A673 (cell line): ENCODE measurements around the gene ARSB. TPM values are rescaled to one million over a fixed set of nuclear protein-coding genes. Genes with fewer than 3 reads are reported as not detected.

Experiments used
- BruUV-seq: library from RNA; stranded (reverse); fragments of 400-500 nt; replicated peaks from 2 replicates; lab custom pipeline; 2021; lab: Mats Ljungman, UMichigan
- CTCF ChIA-PET: fragments of 300-600 bp; sonication (Branson Sonifier 250); formaldehyde crosslinking; loops from one replicate; lab custom pipeline; 2022; ENCODE audit warnings: antibody characterized with exemption; lab: Charles Lee
- POLR2A ChIA-PET: fragments of 300-600 bp; sonication (Branson Sonifier 250); formaldehyde crosslinking; loops from one replicate; lab custom pipeline; 2022; ENCODE audit warnings: antibody characterized with exemption; ENCODE audit not compliant: low non-redundant PET; lab: Charles Lee
- DNase-seq: peaks from one replicate; pipeline ENCODE4 v3.0.0-alpha.2; 2015; ENCODE audit warnings: low spot score
- H3K27ac ChIP-seq: fragments of 200-600 bp; sonication (generic); 2 replicates; pipeline ENCODE4 v1.5.1; 2016; ENCODE audit warnings: mixed run types, low read depth, mild to moderate bottlenecking, mixed read lengths, antibody characterized with exemption, low read length; ENCODE audit not compliant: poor library complexity, severe bottlenecking
- H3K27me3 ChIP-seq: fragments of 200-600 bp; sonication (generic); replicated peaks from 2 replicates; pipeline ENCODE4 v1.6.1; 2017; ENCODE audit warnings: mixed run types, low read depth, mild to moderate bottlenecking, mixed read lengths, antibody characterized with exemption, low read length; ENCODE audit not compliant: insufficient read depth, poor library complexity
- H3K36me3 ChIP-seq: fragments of 200-600 bp; sonication (generic); 2 replicates; pipeline ENCODE4 v1.6.1; 2016; ENCODE audit warnings: mixed run types, mild to moderate bottlenecking, mixed read lengths, antibody characterized with exemption, low read length; ENCODE audit not compliant: insufficient read depth, poor library complexity, severe bottlenecking
- H3K4me1 ChIP-seq: fragments of 200-600 bp; sonication (generic); 2 replicates; pipeline ENCODE4 v1.6.1; 2017; ENCODE audit warnings: mixed run types, mild to moderate bottlenecking, mixed read lengths, antibody characterized with exemption, low read length; ENCODE audit not compliant: insufficient read depth, poor library complexity, severe bottlenecking
- H3K4me3 ChIP-seq: fragments of 200-600 bp; sonication (generic); 2 replicates; pipeline ENCODE4 v1.5.1; 2016; ENCODE audit warnings: low read depth, mixed run types, mild to moderate bottlenecking, mixed read lengths, low read length; ENCODE audit not compliant: poor library complexity, severe bottlenecking
- H3K9me3 ChIP-seq: fragments of 200-600 bp; sonication (generic); 2 replicates; pipeline ENCODE4 v1.6.1; 2016; ENCODE audit warnings: mixed run types, low read depth, mild to moderate bottlenecking, mixed read lengths, antibody characterized with exemption, low read length; ENCODE audit not compliant: poor library complexity, severe bottlenecking
- CTCF ChIP-seq: fragments of 300-800, 200-600 bp; sonication (generic); conservative IDR thresholded peaks from 2 replicates; pipeline ENCODE4 v1.5.1; 2017; ENCODE audit warnings: low read depth, mild to moderate bottlenecking, antibody characterized with exemption, low read length, moderate library complexity, mixed read lengths
- EZH2 ChIP-seq: fragments of 200-600 bp; sonication (generic); IDR thresholded peaks from 2 replicates; pipeline ENCODE4 v1.6.1; 2017; ENCODE audit warnings: borderline replicate concordance, low read depth, mild to moderate bottlenecking, mixed read lengths, antibody characterized with exemption, low read length; ENCODE audit not compliant: poor library complexity, severe bottlenecking
- intact Hi-C: fragments of 100-400 bp; cut with micrococcal nuclease; formaldehyde crosslinking; loops from one replicate; pipeline ENCODE4 v1.10.0; 2022; ENCODE audit not compliant: unreplicated experiment
- total RNA-seq: library from RNA; stranded (reverse); gene quantifications from 2 replicates; pipeline ENCODE4 v1.2.3, GENCODE V29; 2021

Gene ARSB
- total RNA-seq, 1 experiment from 2014 or later, result 16.8 TPM

GRCh38 chr5:79002374-79002773 lies 17.3 kb upstream of the ARSB start:
- no TSS peak for BruUV-seq
- no peak for DNase-seq
- Histone ChIP-seq H3K27ac (no peak overlapping the region), H3K4me1 (peaks cover 9% of the 10 kb centered on the region), H3K9me3 (no peaks in the 10 kb centered on the region), H3K27me3 (no peaks in the 10 kb centered on the region), H3K4me3 (no peak overlapping the region), H3K36me3 (no peaks in the 10 kb centered on the region)
- intact Hi-C loops, result no loop called here
- POLR2A ChIA-PET, result no interaction called here
- TF ChIP-seq EZH2, result no peak
- no peak for TF ChIP-seq CTCF
- CTCF ChIA-PET, result no interaction called here

GRCh38 chr5:79001471-79001870 lies 16.4 kb upstream of the ARSB start:
- POLR2A ChIA-PET, result no interaction called here

GRCh38 chr5:78997090-78997489 lies 12.0 kb upstream of the ARSB start:
- CTCF ChIA-PET, result interaction anchor here (0.6 kb wide), 1 partner anchor 12 kb away, joined by 3 read pairs; no protein-coding TSS in a partner anchor
- no peak for DNase-seq
- Histone ChIP-seq H3K4me1 (no peaks in the 10 kb centered on the region), H3K9me3 (no peaks in the 10 kb centered on the region), H3K36me3 (no peaks in the 10 kb centered on the region), H3K27me3 (no peaks in the 10 kb centered on the region), H3K4me3 (no peak overlapping the region), H3K27ac (no peak overlapping the region)
- TF ChIP-seq CTCF (no peak), EZH2 (no peak)
- no TSS peak for BruUV-seq
- intact Hi-C loops, result no loop called here
- POLR2A ChIA-PET, result no interaction called here

More at GRCh38 chr5:79001471-79001870, 16.4 kb upstream of the ARSB start:
- BruUV-seq, result no TSS peak
- no peaks in the 10 kb centered on the region for H3K9me3 ChIP-seq
- no peak overlapping the region for H3K27ac ChIP-seq
- no peak for TF ChIP-seq EZH2
- TF ChIP-seq CTCF, result no peak
- CTCF ChIA-PET, result no interaction called here
- H3K4me3 ChIP-seq, result no peak overlapping the region
- intact Hi-C loops, result no loop called here
- no peaks in the 10 kb centered on the region for H3K27me3 ChIP-seq
- H3K36me3 ChIP-seq, result no peaks in the 10 kb centered on the region
- peaks cover 9% of the 10 kb centered on the region for H3K4me1 ChIP-seq
- no peak for DNase-seq
